Measurements from ENCODE around the gene ZC3H12A. TPM values are rescaled to one million over a fixed set of nuclear protein-coding genes. Genes with fewer than 3 reads are reported as not detected.

Gene ZC3H12A
- total and polyA plus RNA-seq, 11 donors, result 1.8 to 8.5 (median 4.5) TPM

GRCh38 chr1:37471345-37472231, 2.8 kb upstream of the ZC3H12A start:
- intact Hi-C loops (cut with DNase I), result loop anchor here in 1 of 10 donors (5.0 kb wide), 1 partner anchor 221 kb away; the partner anchor contains the start of gene CDCA8
- TF ChIP-seq POLR2A (IDR thresholded peaks at IDR 0.05) (peak in 1 of 2 donors; percentile 17), CTCF (IDR thresholded peaks at IDR 0.05) (no peak)
- Histone ChIP-seq H3K9me3 (no peaks in the 10 kb centered on the region), H3K27me3 (no peaks in the 10 kb centered on the region), H3K36me3 (peaks cover 0 to 9% (median 4%) of the 10 kb centered on the region in 9 donors), H3K27ac (peak overlapping the region; percentile 65 to 96 (median 86)), H3K4me3 (peak overlapping the region in 10 of 12 donors; percentile 3 to 31 (median 22)), H3K4me1 (peaks cover 11 to 60% (median 44%) of the 10 kb centered on the region in 12 donors)
- ATAC-seq (peak; percentile 64 to 82 (median 80)), DNase-seq (peak; percentile 72 to 90 (median 82))
- 23 to 46% (median 33%) methylated on average over 13 of the region's 13 CpGs for WGBS, 4 donors

- DNase-seq (no peak), ATAC-seq (no peak)
- TF ChIP-seq CTCF (IDR thresholded peaks at IDR 0.05) (no peak), POLR2A (IDR thresholded peaks at IDR 0.05) (no peak)
- peaks cover 0 to 9% (median 4%) of the 10 kb centered on the region in 9 donors for H3K36me3 ChIP-seq
- intact Hi-C loops (cut with DNase I), result loop anchor here in 1 of 10 donors (5.0 kb wide), 1 partner anchor 220 kb away; the partner anchor contains the start of gene CDCA8
- 79 to 86% (median 80%) methylated on average over 7 of the region's 7 CpGs for WGBS, 4 donors
- no peaks in the 10 kb centered on the region for H3K9me3 ChIP-seq
- peaks cover 17 to 67% (median 51%) of the 10 kb centered on the region in 12 donors for H3K4me1 ChIP-seq
- peak overlapping the region; percentile 16 to 96 (median 86) for H3K27ac ChIP-seq
- peak overlapping the region in 1 of 12 donors; percentile 20 for H3K4me3 ChIP-seq
- H3K27me3 ChIP-seq, result no peaks in the 10 kb centered on the region
Measured at GRCh38 chr1:37472281-37472680, 2.1 kb upstream of the ZC3H12A start.

- no peak for ATAC-seq
- TF ChIP-seq POLR2A (IDR thresholded peaks at IDR 0.05) (no peak), CTCF (IDR thresholded peaks at IDR 0.05) (no peak)
- intact Hi-C loops (cut with DNase I), result loop anchor here in 1 of 10 donors (5.0 kb wide), 1 partner anchor 219 kb away; the partner anchor contains the start of gene CDCA8
- H3K27me3 ChIP-seq, result no peaks in the 10 kb centered on the region
- no peak for DNase-seq
- peaks cover 20 to 74% (median 58%) of the 10 kb centered on the region in 12 donors for H3K4me1 ChIP-seq
- H3K27ac ChIP-seq, result peak overlapping the region in 10 of 12 donors; percentile 86 to 96 (median 94)
- 67 to 81% (median 72%) methylated on average over 1 of the region's 1 CpG for WGBS, 4 donors
- peak overlapping the region in 3 of 12 donors; percentile 84 to 93 (median 84) for H3K4me3 ChIP-seq
- H3K9me3 ChIP-seq, result no peaks in the 10 kb centered on the region
- H3K36me3 ChIP-seq, result peaks cover 0 to 17% (median 5%) of the 10 kb centered on the region in 9 donors
Measured at GRCh38 chr1:37472994-37473393, 1.4 kb upstream of the ZC3H12A start.
